ENCODE data around the gene THSD4.

DNA sequence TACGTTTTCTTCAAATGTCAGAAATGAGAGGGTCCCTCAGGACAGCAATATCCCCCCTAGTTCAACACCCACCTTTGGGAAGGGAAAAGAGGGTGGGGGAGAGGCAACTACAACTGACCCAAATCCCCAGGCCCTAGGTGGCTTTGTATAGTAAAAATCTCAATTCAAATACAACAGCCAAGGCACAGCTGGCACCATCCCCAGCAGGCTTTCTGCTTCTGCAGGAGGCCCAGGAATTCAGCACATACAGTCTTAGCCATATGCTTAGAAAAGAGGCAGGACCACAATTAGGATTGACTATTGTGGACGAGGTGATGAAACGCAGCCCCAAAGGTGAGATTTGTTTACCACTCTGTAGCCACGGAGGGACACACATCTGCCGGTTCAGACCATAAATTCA lies 710.9 kb downstream of the THSD4 start:
- no peak for TF ChIP-seq SUZ12 (IDR thresholded peaks at IDR 0.05; ENCODE audit: extremely low read depth, insufficient read depth, insufficient read length)
- no peak for TF ChIP-seq ZNF274 (IDR thresholded peaks at IDR 0.05; ENCODE audit: low read depth, low read length)
- no peak for TF ChIP-seq YY1 (IDR thresholded peaks at IDR 0.05; ENCODE audit: insufficient read depth, insufficient read length)

Data from NT2/D1 (cell line).